CD1c-positive myeloid dendritic cell (primary cell): ENCODE results near the gene ACR.

Source experiments
- DNase-seq: peaks from one replicate; pipeline ENCODE4 v3.0.0-alpha.2; 2016; ENCODE audit errors: extremely low spot score

Gene ACR

DNA sequence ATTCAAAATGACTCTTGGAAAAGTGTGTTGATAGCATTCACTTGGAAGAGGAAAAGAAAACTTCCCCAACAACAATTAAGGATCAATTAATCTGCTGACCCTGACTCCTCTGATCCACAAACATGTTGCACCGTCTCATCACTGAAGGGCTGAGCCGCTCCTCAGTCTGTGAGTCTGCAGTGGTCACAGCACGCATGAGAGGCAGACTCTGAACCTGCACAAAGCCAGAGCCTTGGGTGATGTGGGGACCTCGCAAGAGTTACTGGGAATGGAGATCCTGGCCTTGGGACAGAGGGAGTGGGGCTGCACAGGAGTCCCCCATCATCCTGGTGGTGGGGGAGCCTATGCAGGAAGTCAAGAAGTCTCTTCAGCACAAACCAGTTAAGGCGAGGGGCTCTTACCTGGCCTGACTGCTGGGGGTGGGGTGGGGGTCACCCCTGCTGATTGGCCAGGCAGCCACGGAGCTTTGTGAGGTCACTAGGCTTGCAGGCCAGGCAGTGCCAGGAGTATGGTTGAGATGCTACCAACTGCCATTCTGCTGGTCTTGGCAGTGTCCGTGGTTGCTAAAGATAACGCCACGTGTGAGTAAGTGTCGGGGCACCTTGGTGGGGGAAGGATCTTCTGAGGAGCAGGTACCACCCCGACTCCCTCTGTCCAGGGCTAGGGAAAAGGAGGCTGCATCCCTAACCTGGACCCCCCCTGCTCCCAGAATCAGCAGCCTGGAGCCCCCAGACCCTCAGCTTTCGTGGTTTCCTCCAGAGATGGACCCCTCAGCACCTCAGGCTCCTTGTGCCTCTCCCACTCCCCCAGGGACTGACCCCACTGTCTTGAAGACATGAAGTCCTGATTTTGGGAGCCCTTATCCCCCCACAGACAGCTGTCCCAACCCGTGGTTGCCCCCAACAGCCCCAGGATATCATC is at the start of gene ACR:
ACR (plus strand) TSS at position 477 of the 921 bp plus-strand sequence; CDS start at position 509, 32 bp downstream.
- DNase-seq, result no peak

DNA sequence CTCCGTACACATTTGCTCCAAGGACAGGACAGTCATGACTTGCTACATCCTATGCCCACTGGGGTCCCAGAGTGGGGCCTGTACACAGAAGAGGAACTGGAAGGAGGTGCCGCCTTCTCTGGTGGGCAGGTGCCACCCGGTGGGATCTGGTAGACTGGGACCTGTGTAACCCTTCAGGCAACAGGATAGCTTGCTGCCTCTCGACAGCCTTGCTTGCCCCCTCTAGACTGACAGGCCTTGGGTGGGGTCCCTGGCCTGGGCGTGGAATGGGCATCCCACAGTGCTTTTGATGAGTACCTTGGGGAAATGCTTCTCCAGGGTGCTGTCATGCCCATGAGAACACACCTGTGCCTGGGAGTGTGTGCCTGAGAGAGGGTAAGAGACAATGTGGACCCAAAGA is 49.6 kb upstream of the ACR start:
- DNase-seq, result no peak

DNA sequence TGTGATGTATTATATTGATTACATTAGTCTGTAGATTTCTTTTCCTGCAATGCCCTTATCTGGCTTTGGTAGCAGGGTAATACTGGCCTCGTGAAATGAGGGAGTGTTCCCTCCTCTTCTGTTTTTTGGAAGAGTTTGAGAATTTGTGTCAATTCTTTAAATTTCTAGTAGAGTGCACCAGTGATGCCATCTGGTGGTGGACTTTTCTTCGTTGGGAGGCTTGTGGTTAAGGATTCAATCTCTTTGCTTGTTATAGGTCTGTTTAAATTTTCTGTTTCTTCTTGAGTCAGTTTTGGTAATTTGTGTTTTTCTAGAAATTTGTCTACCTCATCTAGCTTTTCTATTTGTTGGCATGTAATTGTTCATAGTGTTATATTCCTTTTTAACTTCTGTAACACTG is 46.5 kb upstream of the ACR start:
- DNase-seq, result peak; percentile 68

DNA sequence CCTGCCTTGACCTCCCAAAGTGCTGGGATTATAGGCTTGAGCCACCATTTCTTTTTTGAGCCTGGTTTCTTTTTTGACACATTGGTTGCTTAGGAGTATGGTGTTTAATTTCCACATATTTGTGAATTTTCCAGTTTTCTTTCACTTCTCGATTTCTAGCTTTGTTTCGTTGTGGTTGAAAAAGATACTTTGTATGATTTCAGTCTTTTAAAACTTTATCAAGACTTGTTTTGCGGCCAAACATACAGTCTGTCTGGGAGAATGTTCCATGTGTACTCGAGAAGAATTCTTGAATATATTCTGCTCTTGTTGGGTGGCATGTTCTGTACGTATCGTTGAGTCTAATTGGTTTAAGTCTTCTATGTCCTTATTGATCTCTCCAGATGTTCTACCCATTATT is 44.5 kb upstream of the ACR start:
- DNase-seq, result no peak

DNA sequence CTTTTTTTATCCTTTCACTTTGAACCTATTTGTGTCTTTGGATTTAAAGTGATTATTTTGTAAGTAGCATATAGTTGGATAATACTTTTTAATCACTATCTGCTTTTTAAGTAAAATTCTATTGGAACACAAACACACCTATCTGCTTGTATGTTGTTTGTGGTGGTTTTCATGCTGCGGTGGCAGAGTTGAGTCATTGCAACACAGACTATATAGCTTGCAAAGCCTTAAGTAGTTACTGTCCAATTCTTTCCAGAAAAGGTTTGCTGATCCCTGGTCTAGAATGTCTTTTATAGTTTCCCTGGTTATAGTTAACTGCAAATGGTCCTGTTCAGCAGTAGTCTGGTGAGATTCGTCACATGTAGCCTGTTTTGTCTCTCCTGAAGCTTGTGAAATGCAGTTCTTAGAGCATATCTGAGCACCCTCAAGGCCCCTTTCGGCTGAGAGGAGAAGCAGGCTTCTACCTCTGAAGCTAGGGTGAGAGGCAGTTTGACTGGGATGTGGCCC is 43.9 kb upstream of the ACR start:
- no peak for DNase-seq

DNA sequence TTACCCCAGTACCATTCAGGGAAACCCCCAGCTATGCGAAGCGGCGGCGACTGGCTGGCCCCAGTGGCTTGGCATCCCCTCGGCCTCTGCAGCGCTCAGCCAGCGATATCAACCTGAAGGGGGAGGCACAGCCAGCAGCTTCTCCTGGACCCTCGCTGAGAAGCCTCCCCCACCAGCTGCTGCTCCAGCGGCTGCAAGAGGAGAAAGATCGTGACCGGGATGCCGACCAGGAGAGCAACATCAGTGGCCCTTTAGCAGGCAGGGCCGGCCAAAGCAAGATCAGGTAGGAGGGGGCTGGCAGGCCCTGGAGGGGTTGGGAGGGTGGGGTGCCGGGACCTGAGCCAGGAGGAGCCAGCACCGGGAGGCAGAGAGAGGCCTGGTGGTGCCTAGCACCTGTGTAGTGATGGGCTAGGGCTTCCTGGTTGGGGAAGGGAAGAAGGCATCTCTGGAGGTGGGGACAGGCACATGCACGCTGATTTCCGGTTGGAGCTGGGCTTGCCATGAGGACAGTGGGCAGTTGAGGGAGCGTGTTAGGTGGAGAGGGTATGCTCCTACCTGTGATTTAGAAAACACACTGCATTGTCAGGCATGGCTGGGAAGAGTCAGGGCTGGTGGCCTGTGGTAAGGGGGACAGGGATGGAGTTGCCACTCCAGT is 43.1 kb upstream of the ACR start:
- DNase-seq, result no peak

DNA sequence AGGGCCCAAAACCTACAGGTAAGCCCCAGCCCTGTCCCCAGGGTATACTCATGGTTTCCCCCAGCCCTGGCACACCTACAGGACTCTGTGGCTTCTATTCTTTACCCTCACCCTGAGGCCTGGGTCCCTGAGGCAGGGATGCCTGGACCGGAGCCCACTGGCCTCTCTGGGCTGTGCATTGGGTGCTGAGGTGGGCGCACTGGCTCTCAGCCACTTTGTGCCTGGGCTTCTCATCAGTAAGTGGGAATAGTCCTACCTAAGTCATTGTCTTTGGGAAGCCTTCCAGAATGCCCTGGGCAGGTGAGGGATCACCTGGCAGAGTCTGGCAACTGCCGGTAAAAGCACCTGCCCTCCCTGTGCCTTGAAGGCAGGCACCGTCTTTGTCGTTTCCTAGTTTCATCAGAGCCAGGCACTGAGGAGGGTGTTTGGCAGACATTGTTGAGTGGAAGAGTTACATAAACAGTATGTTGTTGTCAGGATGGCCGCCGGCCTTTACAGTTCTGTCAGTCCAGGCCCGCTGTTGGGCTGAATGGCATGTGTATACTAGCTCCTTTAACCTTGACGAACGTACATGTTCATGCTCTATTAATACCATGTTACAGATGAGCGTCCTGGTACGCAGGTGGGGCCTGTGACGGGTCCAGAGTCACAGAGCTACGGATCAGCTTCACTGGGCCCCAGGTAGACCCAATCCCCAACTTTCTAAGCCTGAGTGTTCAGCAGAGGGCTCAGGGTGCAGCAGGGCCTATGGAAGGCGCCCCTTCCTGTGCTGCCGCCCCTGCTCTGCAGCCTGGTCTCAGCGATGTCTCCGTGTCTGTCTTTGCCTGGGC is 42.4 kb upstream of the ACR start:
- no peak for DNase-seq

DNA sequence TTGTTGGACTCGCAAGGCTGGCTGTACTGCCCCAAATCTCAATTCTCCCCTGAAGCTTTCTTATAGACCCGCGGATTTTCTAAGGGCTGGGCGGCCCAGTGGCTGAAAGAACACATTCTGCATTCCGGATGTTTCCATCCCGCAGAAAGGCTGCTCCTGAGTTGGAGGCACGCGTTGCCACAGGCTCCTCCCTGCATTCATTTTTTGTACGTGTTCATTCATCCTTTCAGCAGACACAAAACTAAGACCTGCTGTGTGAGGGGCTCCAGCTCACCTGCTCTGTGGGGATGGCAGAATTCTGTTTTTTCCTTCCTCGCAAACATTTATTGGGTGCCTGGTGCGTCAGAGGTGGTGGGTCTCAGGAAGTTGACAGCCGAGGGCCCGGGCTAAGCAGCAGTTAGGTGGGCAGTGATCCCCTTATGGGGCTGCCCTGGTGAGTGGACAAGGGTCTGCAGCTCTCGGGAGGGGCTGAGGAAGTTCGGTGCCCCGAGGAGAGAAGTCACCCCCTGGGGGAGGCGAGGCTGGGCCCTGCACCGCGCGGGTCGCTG is 41.7 kb upstream of the ACR start:
- no peak for DNase-seq

DNA sequence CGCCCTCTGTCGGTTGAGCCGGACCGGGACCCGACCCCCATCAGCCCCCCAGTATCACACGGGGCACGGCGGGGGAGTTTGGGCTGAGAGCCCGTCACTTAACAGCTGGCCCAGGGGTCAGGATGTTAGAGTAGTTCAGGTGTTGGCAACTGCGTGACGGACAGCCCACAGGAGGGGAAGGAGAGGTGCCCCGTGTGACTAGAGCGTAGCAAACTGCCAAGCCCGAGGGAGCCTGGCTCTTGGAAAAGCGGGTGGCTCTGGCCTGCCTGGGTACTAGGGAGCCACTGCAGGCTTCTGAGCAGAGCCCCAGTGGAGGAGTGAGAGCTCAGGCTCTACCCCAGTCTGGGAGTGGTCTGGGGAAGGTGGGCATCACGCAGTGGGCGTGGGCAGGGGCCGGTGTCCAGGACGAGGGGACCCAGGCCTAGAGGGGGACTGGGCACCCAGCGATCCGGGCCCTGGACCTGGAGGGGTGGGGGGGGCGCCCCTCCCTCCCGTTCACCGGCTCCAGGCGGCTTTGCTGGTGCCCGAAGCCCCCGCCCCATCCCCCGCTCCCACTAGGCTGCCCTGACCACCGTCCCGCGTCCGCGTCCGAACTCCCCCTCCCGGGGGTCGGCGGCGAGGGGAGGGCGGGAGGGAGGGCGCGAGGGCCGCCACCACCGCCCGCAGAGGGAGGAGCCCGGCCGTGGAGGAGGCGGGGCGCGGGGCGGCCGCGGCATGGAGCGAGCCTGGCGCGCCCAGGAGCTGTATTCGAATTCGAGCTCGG is 41.0 kb upstream of the ACR start:
- no peak for DNase-seq

DNA sequence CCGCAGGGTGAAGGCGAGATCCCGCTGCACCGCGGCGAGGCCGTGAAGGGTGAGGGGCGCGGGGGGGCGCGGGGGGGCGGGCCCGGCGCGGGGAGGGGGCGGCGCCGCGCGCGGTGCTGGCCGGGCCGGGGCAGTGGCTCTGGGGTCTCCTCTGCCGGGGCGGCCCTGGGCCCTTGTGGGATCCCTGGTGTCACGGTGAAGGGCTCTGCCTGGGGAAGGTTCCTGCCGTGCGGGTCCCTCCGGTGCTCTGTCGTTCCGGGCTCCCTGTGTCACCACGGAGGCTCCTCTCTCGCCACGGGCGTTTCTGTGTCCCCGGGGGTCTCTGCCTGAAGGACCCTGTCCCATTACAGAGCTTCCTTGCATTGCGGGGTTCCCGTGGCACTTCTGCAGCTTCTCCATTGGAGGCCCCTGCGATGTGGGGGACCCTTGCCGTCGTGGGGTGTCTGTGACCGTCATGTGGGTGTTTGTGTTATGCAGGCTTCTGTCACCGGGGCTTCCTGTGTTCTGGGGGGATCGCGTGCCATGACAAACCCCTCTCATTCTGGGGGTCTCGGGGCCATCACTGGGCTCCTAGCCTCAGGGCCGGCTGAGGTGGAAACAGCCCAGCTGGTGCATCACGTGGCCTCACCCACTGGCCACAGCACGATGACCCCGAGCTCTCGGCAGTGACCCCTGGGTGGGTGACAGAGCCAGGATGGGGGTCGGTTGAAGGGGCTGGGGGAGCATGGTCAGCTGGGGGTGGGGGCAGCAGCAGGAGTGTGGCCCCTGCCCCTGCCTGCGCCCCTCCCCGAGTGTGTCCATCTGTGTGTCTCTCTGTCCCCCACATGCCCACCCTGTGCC is 40.1 kb upstream of the ACR start:
- no peak for DNase-seq

DNA sequence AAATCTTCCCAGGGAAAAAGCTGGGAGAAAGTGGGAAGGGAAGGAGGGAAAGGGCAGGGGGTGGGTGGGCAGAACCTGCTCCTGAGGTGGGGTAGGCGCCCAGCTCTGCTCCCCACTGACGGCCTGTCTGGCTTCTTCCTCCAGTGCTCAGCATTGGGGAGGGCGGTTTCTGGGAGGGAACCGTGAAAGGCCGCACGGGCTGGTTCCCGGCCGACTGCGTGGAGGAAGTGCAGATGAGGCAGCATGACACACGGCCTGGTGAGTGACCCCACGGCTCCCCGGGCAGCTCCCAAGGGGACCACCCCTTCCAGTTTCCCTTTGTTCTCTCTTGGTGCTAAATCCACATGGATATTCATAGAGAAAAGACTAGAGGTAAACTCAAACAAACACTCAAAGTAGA is 39.5 kb upstream of the ACR start:
- no peak for DNase-seq

DNA sequence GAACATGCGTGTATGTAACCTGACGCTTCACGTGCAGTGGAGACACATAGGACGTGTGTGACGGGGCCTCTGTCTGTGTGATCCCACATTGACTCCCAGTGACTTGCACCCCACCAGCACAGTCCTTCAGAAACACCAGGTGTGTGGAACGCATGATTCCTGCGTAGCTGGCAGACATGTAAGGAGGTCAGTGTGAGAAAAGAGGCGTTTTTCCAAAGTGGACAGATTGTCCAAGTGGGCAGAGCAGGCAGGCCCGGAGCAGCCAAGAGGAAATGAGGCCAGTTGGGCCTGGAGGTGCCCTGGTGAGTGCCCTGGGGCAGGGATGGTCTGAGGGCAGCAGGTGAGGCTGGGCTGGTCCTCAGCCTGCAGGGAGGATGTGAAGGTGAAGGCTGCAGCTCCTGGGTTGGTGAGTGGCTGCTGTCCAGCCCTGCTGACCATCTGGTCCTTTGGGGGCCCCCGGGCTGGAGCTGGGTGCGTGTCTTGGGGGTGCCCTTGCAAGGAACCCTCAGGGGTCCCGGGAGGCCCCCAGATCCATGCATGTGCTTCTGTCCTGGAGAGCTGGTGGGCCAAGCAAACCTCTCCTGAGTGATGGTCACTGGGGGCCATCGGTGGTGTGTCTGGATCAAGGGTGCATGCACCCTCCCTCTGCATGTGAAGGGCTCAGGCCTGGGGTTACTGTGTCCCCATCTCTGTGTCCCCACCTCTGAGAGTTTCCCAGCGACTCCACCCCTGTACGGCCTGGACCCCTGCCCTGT is 38.8 kb upstream of the ACR start:
- DNase-seq, result no peak

DNA sequence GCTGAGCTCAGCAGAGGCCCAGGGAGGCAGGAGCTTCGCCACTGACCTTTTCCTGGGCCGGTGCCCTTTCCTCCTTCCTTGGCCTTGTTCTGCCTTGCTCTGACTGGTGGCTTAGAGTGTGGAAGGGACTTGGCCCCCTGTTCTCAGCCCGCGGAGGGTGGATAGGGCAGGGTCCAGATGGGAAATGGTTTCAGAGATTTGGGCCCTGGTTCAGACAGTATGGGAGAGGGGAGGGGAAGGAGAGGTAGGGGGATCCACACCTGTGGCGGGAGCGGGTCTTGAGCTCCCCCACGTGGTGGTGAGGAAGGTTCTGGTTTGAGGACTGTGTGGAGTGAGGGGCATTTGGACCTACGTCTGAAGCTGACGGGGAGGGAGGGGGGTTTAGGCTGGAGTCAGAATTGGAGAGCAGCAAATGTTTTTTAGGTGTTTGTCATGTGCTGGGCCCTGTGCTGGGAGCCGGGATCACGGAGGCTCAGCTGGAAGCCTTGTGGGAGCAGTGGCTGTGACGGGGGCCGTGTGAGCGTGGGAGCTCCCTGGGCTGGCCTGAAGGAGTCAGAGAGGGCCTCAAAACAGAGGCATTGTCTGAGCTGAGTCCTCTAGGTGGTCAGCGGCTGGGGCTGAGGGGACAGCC is 38.1 kb upstream of the ACR start:
- DNase-seq, result no peak

DNA sequence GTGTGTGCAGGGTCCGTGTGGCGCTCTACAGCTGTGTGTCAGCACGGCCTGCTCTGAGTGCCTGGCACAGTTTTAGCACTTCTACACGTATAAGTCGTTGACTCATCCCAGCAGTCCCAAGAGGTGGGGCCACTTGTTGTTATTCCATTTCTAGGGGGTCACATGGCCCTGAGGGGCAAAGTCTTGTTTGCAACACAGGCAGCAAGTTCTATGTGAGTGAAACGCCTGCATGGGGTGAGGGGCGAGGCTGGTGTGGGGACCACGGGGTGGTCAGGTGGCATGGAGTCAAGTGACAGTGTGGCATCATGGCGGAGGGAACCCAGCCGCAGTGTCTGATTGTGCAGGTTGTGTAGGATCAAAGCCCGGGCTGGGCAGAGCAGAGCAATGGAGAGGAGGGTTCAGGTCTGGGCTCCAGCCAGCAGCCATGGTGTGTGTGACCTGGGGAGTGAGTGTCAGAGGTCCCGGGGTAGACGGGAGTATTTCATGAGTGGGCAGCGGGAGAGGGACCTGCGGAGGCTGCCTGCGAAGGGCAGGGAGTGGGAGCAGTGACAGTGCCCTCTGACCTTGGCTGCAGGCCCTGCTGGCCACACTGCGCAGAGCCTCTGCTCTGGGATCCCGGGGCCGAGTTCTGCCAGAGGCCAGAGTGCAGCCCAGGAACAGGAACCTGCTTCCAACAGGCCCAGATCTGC is 37.5 kb upstream of the ACR start:
- no peak for DNase-seq

DNA sequence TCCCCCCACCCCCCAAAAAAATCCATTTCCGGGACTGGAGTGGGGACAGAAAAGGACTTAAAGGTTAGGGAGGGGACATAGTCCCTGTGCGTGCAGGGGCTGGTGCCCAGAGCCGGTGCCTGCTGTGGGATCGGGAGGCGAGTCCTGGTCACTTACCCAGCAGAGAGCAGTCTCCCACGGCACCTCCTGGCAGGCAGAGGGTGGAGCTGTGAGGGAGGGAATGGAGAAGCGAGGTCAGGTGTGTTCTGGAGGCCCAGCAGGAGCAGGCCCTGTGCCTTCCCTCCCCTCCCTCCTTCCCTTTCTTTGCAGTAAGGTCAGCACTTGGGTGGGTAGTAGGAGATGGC is 37.0 kb upstream of the ACR start:
- DNase-seq, result no peak

DNA sequence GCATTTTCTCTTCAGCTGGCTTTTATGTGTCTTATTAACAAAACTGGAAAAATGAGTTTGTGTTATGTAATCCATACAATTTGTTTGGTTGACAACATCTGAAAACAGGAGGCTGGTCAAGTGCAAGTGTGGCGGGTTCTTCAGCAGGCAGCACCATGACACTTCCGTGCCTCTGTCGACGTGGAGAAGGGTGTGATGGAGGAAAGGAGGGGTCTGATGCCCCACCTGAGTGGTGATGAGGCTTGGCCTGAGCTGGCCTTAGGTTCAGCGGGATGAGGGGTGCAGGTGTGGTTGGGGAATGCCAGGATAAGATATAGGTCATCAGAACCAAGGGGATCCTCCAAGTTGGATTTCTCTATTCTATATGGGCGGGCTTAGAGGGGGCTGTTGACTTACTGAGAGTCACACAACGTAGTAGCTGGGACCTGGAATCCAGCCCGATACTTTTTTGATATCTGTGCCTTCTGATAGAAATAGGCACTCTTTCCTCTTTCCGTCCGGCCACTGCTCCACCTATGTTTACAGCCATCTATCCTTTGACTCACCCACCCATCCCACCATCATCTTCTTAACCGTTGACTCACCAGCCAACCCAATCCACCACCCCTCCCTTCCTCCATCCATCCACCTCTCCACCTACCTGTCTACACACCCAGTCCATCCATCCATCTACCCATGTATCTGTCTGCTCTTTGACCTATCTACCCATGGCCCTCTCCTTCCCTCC is 36.4 kb upstream of the ACR start:
- DNase-seq, result no peak

DNA sequence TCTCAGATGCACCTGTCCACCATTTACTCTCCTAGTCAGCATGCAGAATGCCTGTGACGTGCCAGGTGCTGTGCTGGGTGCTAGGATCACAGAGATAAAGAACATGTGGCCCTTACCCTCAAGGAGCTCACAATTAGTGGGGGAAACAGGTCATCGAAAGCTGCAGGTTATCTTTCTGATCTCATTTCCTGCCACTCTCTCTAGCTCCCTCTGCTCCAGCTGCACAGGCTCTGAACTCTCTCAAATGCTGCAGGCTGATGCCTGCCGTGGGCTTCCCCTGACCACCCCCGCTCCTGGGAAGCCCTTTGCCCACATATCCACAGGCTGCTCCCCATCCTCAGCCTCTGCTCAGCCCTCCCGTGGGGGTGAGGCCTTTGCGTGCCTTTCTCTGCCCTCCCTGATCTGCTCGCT is 35.7 kb upstream of the ACR start:
- no peak for DNase-seq
